DOHH2 (cell line): ENCODE results near the gene SAMHD1.

ENCODE experiments used
- H3F3A ChIP-seq: fragments of 200-600 bp; sonication (generic), shearing (Covaris generic); 2 replicates; pipeline ENCODE4 v1.6.0; 2016; ENCODE audit warnings: antibody characterized with exemption, mild to moderate bottlenecking; ENCODE audit not compliant: control insufficient read depth, insufficient read depth
- H3K27ac ChIP-seq: fragments of 200-600 bp; sonication (generic); 2 replicates; pipeline ENCODE4 v1.5.1; 2014; ENCODE audit warnings: low read depth, mild to moderate bottlenecking, low read length, moderate library complexity
- H3K27me3 ChIP-seq: fragments of 200-600 bp; sonication (generic); 2 replicates; pipeline ENCODE4 v1.6.1; 2014; ENCODE audit warnings: mild to moderate bottlenecking, low read length, mixed read lengths; ENCODE audit not compliant: control insufficient read depth
- H3K36me3 ChIP-seq: fragments of 200-600 bp; sonication (generic); 2 replicates; pipeline ENCODE4 v1.6.1; 2014; ENCODE audit warnings: mild to moderate bottlenecking, low read length, moderate library complexity, mixed read lengths; ENCODE audit not compliant: control insufficient read depth
- H3K4me1 ChIP-seq: fragments of 200-600 bp; sonication (generic); 2 replicates; pipeline ENCODE4 v1.6.1; 2014; ENCODE audit warnings: mild to moderate bottlenecking, low read length, mixed read lengths; ENCODE audit not compliant: control insufficient read depth
- H3K4me2 ChIP-seq: fragments of 200-600 bp; sonication (generic); 2 replicates; pipeline ENCODE4 v1.6.0; 2014; ENCODE audit warnings: mild to moderate bottlenecking, low read length, moderate library complexity
- H3K4me3 ChIP-seq: fragments of 200-600 bp; sonication (generic); 2 replicates; pipeline ENCODE4 v1.5.1; 2014; ENCODE audit warnings: mild to moderate bottlenecking, low read length, mixed read lengths
- H3K79me2 ChIP-seq: fragments of 200-600 bp; sonication (generic); 2 replicates; pipeline ENCODE4 v1.6.1; 2014; ENCODE audit warnings: mild to moderate bottlenecking, low read length, mixed read lengths; ENCODE audit not compliant: control insufficient read depth
- H3K9me2 ChIP-seq: fragments of 200-600 bp; sonication (generic); replicated peaks from 2 replicates; pipeline ENCODE4 v1.6.1; 2014; ENCODE audit warnings: mild to moderate bottlenecking, low read length, mixed read lengths; ENCODE audit not compliant: control insufficient read depth
- H3K9me3 ChIP-seq: fragments of 200-600 bp; sonication (generic); 2 replicates; pipeline ENCODE4 v1.6.1; 2014; ENCODE audit warnings: antibody characterized with exemption, low read length, mixed read lengths; ENCODE audit not compliant: control insufficient read depth, insufficient read depth
- H4K20me1 ChIP-seq: fragments of 200-600 bp; sonication (generic); 2 replicates; pipeline ENCODE4 v1.6.0; 2014; ENCODE audit warnings: low read depth, mild to moderate bottlenecking, antibody characterized with exemption, low read length, moderate library complexity; ENCODE audit not compliant: control insufficient read depth, insufficient read depth
- EZH2phosphoT487 ChIP-seq: fragments of 200-600 bp; sonication (generic); IDR thresholded peaks from 2 replicates; pipeline ENCODE4 v1.6.1; 2017; ENCODE audit warnings: borderline replicate concordance, mild to moderate bottlenecking, antibody characterized with exemption, low read length, moderate library complexity, mixed read lengths
- TF ChIP-seq, protein P1 (sequence below): fragments of 200-600 bp; sonication (generic); IDR thresholded peaks from one replicate; pipeline ENCODE4 v1.5.1; 2014; ENCODE audit warnings: antibody characterized with exemption, mild to moderate bottlenecking, low read depth, low read length; ENCODE audit not compliant: poor library complexity, severe bottlenecking

Gene SAMHD1

DNA sequence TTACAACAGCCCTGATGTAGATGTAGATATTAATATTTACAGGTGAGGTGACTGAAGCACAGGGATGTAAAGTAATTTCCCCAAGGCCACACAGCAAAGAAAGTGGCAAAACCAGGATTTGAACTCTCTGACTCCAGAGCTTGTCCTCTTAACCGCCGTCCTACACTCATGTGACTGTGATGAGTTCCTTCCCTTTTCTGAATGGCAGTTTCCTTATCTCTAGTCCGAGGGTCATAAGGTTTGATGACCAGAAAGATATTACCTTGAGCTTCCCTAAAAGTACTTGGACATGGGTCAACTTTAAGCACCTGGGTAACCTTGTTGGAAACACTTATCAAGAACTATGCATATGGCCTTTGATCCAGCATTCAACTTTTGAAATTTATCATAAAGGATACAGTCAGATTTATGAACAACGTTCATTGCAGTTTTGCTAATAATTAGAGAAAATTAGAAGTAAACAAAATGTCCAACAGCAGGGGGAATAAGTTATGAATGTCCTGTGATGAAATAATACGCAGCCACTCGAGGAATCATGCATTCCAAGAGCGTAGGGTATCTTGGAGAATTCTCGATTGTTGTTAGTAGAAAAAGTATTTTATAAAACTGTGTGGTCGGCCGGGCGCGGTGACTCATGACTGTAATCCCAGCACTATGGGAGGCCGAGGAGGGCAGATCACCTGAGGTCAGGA is 77.9 kb downstream of the SAMHD1 start:
- no peaks in the 10 kb centered on the region for H3K79me2 ChIP-seq
- H3K36me3 ChIP-seq = no peaks in the 10 kb centered on the region
- H3K27ac ChIP-seq = no peak overlapping the region
- H3K9me2 ChIP-seq = no peaks in the 10 kb centered on the region
- H3K4me1 ChIP-seq = peaks cover 26% of the 10 kb centered on the region
- H4K20me1 ChIP-seq = no peaks in the 10 kb centered on the region
- no peaks in the 10 kb centered on the region for H3K9me3 ChIP-seq
- no peaks in the 10 kb centered on the region; the same call in 1 of the 2 replicates for H3F3A ChIP-seq
- no peak for TF ChIP-seq EZH2phosphoT487
- TF ChIP-seq, protein P1, sequence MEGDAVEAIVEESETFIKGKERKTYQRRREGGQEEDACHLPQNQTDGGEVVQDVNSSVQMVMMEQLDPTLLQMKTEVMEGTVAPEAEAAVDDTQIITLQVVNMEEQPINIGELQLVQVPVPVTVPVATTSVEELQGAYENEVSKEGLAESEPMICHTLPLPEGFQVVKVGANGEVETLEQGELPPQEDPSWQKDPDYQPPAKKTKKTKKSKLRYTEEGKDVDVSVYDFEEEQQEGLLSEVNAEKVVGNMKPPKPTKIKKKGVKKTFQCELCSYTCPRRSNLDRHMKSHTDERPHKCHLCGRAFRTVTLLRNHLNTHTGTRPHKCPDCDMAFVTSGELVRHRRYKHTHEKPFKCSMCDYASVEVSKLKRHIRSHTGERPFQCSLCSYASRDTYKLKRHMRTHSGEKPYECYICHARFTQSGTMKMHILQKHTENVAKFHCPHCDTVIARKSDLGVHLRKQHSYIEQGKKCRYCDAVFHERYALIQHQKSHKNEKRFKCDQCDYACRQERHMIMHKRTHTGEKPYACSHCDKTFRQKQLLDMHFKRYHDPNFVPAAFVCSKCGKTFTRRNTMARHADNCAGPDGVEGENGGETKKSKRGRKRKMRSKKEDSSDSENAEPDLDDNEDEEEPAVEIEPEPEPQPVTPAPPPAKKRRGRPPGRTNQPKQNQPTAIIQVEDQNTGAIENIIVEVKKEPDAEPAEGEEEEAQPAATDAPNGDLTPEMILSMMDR = no peak
- no peak overlapping the region for H3K4me3 ChIP-seq
- H3K4me2 ChIP-seq = no peak overlapping the region
- H3K27me3 ChIP-seq = no peaks in the 10 kb centered on the region; the same call in 1 of the 2 replicates

DNA sequence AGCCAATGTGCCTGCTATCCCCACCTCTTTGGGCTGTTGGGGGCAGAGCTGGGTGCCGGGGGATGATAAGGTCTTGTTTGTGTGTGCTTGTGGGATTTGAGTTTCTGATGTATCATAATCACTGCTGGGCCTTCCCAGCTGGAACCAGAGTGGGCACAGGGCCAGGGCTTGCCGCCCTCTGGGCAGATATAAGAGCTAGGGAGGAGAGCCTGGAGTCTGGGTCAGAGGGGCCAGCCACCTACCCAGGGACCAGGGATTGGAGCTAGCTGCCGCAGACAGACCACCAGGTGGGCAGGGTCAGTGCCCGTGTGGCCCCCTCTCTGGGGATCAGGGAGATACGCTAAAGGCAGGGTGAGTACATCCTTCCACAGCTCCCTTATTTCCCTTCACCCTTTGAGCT is 78.7 kb downstream of the SAMHD1 start:
- no peak overlapping the region for H3K4me3 ChIP-seq

DNA sequence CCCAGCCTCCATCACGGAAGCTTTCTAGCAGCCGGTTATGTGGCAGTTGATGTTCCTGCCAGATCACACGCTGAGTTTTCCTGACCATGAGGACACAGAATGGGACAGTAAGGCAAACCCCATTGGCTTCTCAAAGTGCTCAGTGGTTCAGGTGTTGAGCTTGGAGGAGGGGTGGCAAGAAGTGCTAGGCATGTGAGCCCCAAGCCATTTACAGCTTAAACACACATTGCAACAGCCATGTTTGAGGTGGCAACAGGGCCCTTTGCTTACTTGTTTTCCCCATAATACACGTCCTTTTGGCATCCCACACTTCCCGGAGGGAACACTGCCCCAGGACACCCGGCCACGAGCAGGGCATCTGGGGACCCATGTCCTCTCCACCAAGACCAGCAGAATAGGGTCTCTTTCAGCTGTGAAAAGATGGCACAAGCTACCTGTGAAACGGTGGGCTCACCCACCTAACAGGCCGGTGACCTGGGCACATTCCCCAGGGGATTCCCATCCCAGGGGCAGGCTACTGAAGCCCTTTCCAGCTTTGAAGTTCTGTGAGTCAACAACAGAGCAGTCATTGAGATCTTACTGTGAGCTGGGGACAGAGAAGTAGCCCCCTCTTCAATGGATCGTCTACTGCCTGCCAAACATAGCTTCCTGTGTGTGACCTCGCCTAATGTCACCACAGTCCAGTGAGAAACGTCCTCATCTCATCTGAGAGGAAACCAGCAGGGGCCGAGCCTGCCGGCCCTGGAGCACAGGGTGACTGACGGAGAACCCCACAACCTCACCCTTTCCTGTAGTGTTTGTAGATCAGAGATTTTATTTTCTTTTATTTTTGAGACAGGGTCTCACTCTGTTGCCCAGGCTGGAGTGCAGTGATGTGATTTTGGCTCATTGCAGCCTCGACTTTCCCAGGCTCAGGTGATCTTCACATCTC is 79.6 kb downstream of the SAMHD1 start:
- no peaks in the 10 kb centered on the region for H3K79me2 ChIP-seq
- no peak overlapping the region for H3K27ac ChIP-seq
- no peaks in the 10 kb centered on the region for H4K20me1 ChIP-seq
- peaks cover 33% of the 10 kb centered on the region for H3K4me1 ChIP-seq
- H3K4me2 ChIP-seq = no peak overlapping the region
- H3K9me2 ChIP-seq = no peaks in the 10 kb centered on the region
- TF ChIP-seq, protein P1 = no peak
- TF ChIP-seq EZH2phosphoT487 = no peak
- H3F3A ChIP-seq = no peaks in the 10 kb centered on the region; the same call in 1 of the 2 replicates
- H3K36me3 ChIP-seq = no peaks in the 10 kb centered on the region
- H3K27me3 ChIP-seq = no peaks in the 10 kb centered on the region
- H3K9me3 ChIP-seq = no peaks in the 10 kb centered on the region
- H3K4me3 ChIP-seq = no peak overlapping the region

More for the DNA sequence above, 78.7 kb downstream of the SAMHD1 start:
- Histone ChIP-seq H3K27me3 (no peaks in the 10 kb centered on the region), H3K27ac (no peak overlapping the region), H3K4me1 (peaks cover 26% of the 10 kb centered on the region), H3K79me2 (no peaks in the 10 kb centered on the region), H3K9me2 (no peaks in the 10 kb centered on the region), H3K9me3 (no peaks in the 10 kb centered on the region), H3F3A (no peaks in the 10 kb centered on the region; the same call in 1 of the 2 replicates), H4K20me1 (no peaks in the 10 kb centered on the region), H3K36me3 (no peaks in the 10 kb centered on the region), H3K4me2 (no peak overlapping the region)
- TF ChIP-seq EZH2phosphoT487 = no peak
- TF ChIP-seq, protein P1 = no peak
